ENCODE results near the gene AGPAT1.

The AGPAT1 gene

DNA sequence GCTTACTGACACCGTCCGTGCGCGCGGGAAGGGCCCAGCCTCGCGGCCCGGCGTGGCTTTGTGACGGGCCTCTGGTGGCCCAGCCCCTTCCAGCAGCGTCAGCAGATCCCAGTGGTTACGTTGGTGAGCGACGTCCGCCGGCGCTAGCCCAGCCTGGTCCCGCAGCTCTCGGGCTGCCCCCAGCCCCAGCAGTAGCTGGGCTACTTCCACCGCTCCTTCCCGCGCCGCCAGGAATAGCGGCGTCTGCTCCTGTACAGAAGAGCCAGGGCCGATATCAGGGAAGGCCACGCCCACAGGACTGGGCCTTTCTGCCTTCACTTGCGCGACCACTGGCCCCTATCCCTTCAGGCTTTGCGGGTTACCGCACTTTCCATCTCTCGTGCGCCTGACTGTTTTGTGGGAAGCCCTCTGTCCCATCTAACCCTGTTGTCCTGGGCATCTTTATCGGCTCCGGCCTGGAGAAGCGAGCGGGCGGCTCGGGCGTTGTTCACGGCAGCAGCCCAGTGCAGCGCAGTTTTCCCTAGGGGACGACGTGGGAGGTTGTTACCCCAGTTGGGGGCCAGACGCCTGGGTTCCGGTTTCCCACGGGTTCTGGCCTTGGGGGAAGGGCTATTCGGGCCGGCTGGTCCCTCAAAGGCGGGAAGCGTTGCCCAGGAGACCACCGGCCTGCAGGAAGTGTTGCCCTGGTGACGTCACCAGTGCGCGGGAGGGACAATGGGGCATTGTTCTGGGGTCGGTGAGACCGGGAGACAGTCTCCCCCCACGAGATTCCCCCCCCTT lies 20.2 kb upstream of the AGPAT1 start:
- Histone ChIP-seq H3K9me2 (replicated peaks; ENCODE audit: insufficient read depth, low read length) (no peaks in the 10 kb centered on the region), H4K20me1 (ENCODE audit: low read depth, low read length) (no peaks in the 10 kb centered on the region), H3K36me3 (ENCODE audit: low read length) (no peaks in the 10 kb centered on the region), H3K27me3 (ENCODE audit: low read length) (no peaks in the 10 kb centered on the region), H3K9me3 (ENCODE audit: insufficient read depth, low read length) (no peaks in the 10 kb centered on the region), H3K9ac (ENCODE audit: low read length) (peak overlapping the region; percentile 71), H3K4me3 (ENCODE audit: insufficient read depth, low read length, poor library complexity, severe bottlenecking) (peak overlapping the region; percentile 62), H2AFZ (ENCODE audit: low read depth, low read length, severe bottlenecking) (peak overlapping the region; percentile 16), H3K79me2 (ENCODE audit: insufficient read depth, low read length) (peaks cover 13% of the 10 kb centered on the region), H3K27ac (ENCODE audit: low read depth, low read length) (peak overlapping the region; percentile 55), H3F3A (ENCODE audit: insufficient read depth) (peaks cover 43% of the 10 kb centered on the region), H3K4me2 (ENCODE audit: low read depth, low read length, poor library complexity, severe bottlenecking) (peak overlapping the region; percentile 72)
- TF ChIP-seq EZH2phosphoT487 (conservative IDR thresholded peaks at IDR 0.05; ENCODE audit: low read length) (no peak), CTCF (IDR thresholded peaks at IDR 0.05; ENCODE audit: insufficient read depth, low read length, poor library complexity, severe bottlenecking) (no peak)

DNA sequence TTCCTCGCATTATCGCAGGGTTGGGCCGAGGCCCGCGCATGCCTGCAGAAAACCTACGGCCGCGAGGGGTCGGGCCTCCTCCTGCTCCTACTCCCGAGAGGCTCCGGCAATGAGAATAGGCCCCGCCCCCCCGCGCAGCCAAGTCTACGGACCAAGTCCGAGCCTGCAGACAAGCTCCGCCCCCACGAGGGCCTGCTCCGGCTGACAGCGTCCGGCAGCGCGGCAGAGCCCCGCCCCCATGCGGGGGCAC lies 19.7 kb upstream of the AGPAT1 start:
- Histone ChIP-seq H3K27me3 (ENCODE audit: low read length) (no peaks in the 10 kb centered on the region), H3K4me3 (ENCODE audit: insufficient read depth, low read length, poor library complexity, severe bottlenecking) (no peak overlapping the region), H3K79me2 (ENCODE audit: insufficient read depth, low read length) (peaks cover 13% of the 10 kb centered on the region), H3K9me2 (replicated peaks; ENCODE audit: insufficient read depth, low read length) (no peaks in the 10 kb centered on the region), H3F3A (ENCODE audit: insufficient read depth) (peaks cover 47% of the 10 kb centered on the region), H2AFZ (ENCODE audit: low read depth, low read length, severe bottlenecking) (no peak overlapping the region), H3K36me3 (ENCODE audit: low read length) (no peaks in the 10 kb centered on the region), H3K9me3 (ENCODE audit: insufficient read depth, low read length) (no peaks in the 10 kb centered on the region), H3K27ac (ENCODE audit: low read depth, low read length) (no peak overlapping the region), H4K20me1 (ENCODE audit: low read depth, low read length) (no peaks in the 10 kb centered on the region), H3K9ac (ENCODE audit: low read length) (peak overlapping the region; percentile 71), H3K4me2 (ENCODE audit: low read depth, low read length, poor library complexity, severe bottlenecking) (peak overlapping the region; percentile 85)
- TF ChIP-seq CTCF (IDR thresholded peaks at IDR 0.05; ENCODE audit: insufficient read depth, low read length, poor library complexity, severe bottlenecking) (no peak), EZH2phosphoT487 (conservative IDR thresholded peaks at IDR 0.05; ENCODE audit: low read length) (no peak)

GRCh38 chr6:32194825-32195651 lies 19.2 kb upstream of the AGPAT1 start:
- Histone ChIP-seq H3K27ac (ENCODE audit: low read depth, low read length) (peak overlapping the region; percentile 58), H3K79me2 (ENCODE audit: insufficient read depth, low read length) (peaks cover 13% of the 10 kb centered on the region), H4K20me1 (ENCODE audit: low read depth, low read length) (no peaks in the 10 kb centered on the region), H3K4me3 (ENCODE audit: insufficient read depth, low read length, poor library complexity, severe bottlenecking) (peak overlapping the region; percentile 59), H3K9ac (ENCODE audit: low read length) (peak overlapping the region; percentile 66), H3K36me3 (ENCODE audit: low read length) (no peaks in the 10 kb centered on the region), H3K9me2 (replicated peaks; ENCODE audit: insufficient read depth, low read length) (no peaks in the 10 kb centered on the region), H3K4me2 (ENCODE audit: low read depth, low read length, poor library complexity, severe bottlenecking) (peak overlapping the region; percentile 85), H3K9me3 (ENCODE audit: insufficient read depth, low read length) (no peaks in the 10 kb centered on the region), H2AFZ (ENCODE audit: low read depth, low read length, severe bottlenecking) (peak overlapping the region; percentile 24), H3K27me3 (ENCODE audit: low read length) (no peaks in the 10 kb centered on the region), H3F3A (ENCODE audit: insufficient read depth) (peaks cover 47% of the 10 kb centered on the region)
- no peak for TF ChIP-seq EZH2phosphoT487 (conservative IDR thresholded peaks at IDR 0.05; ENCODE audit: low read length)
- TF ChIP-seq CTCF (IDR thresholded peaks at IDR 0.05; ENCODE audit: insufficient read depth, low read length, poor library complexity, severe bottlenecking), result peak; percentile 75
